SW 1271 (cell line): ENCODE data around the gene TXN2.
A peak's percentile ranks its signal among the peaks of the same experiment; 100 is the strongest.
"Not testable (repeated sequence)": the region's sequence is repeated elsewhere in the genome, so short reads cannot be mapped to it uniquely, and the experiment has no call there.

Experiments
- DNase-seq, 2 experiments: peaks; one replicate each; lab custom pipeline; 2025; lab: John Stamatoyannopoulos, UW

TXN2 gene

GRCh38 chr22:36430863-36431262 lies 50.6 kb downstream of the TXN2 start:
- no peak for DNase-seq

GRCh38 chr22:36427952-36428351 lies 53.5 kb downstream of the TXN2 start:
- not testable (repeated sequence) for DNase-seq

- peak in 1 of 2 experiments; percentile 6 for DNase-seq
These were observed 55.4 kb downstream of the TXN2 start for GRCh38 chr22:36425977-36426523.

- DNase-seq: no peak
These were observed 56.4 kb downstream of the TXN2 start for GRCh38 chr22:36424901-36425579.

- DNase-seq: not testable (repeated sequence)
These were observed 57.0 kb downstream of the TXN2 start for GRCh38 chr22:36424466-36424865.

- no peak for DNase-seq
These were observed 57.7 kb downstream of the TXN2 start for GRCh38 chr22:36423461-36424404.

- no peak for DNase-seq
These were observed 59.0 kb downstream of the TXN2 start for GRCh38 chr22:36422287-36423014.

GRCh38 chr22:36419912-36420882 lies 61.2 kb downstream of the TXN2 start:
- no peak for DNase-seq

GRCh38 chr22:36419177-36419911 lies 62.1 kb downstream of the TXN2 start:
- DNase-seq: no peak

GRCh38 chr22:36417281-36417686 lies 64.2 kb downstream of the TXN2 start:
- DNase-seq: peak in 1 of 2 experiments; percentile 9
